T-helper 1 cell (primary cell): ENCODE measurements around the gene TMEM184B.
A peak's percentile ranks its signal among the peaks of the same experiment; 100 is the strongest.

Experiments
- DNase-seq, 5 donors: peaks; one replicate each; pipeline ENCODE4 v3.0.0-alpha.2; 2012 to 2020

Gene TMEM184B

DNA sequence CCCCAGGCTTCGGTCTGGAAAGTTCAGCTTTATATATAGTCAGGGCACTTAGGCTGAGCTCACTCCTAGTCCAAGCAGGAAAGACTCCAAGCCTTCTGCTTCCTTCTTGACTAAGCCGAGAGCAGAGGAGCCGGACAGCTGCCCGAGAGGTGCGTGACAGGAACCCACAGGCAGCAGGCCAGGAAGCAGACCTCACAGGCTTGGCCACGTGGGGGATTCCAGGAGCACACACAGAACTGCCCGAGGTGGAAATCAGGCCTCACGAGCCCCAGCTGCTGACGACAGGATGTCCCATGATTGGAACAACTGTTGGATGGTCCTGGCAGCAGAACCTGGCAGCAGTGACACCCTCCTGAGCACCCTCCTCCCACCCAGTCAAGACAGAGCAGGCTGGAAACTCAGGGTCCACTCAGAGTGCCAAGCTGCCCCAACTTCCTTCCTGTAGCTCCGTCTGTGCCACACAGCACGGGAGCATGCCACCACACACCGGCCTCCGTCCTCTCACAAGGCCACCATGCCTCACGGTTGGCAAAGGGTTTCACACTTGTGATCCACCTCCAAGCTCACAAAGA is 96.6 kb downstream of the TMEM184B start:
- peak in 1 of 5 donors; percentile 55 for DNase-seq

DNA sequence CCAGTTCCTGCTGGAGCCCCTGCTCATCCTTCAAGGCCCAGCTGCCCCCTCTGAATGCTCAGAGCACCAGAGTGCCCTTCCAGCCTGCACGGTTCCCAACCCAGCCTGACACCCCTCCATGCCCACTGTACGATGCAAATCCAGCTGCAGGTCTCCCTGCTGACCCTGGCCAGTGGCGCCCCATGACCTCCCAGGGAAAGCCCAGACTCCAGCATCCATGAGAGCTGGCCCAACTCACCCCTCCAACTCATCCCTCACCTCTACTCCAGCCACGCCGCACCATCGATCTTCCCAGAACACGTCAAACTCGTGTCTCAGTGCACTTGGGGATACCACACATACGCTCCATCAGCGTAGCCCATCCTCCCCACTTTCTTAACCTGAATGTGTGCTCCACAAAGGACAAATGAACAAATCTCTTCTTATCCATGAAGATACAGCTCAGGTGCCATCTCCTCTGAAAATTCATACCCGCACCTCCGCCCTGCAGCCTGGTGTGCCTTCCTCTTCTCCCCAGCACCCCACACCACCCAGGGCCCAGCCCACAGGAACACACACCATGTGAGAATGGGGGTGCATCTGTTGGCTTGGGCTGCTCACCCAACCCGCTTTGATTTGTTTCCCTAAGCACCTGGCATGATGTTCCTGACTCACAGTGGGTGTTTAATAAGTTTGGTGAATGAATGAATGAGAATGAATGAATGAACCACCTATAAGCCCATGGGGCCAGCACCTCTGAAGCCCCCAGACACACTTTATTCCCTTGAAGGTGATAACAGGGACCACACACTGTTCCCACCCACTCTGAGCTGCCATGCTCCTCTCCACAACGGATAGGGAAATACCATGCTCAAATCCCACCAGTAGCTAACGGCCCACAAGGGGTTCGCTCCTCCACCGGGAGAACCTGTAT is 97.3 kb downstream of the TMEM184B start:
- DNase-seq, result no peak

DNA sequence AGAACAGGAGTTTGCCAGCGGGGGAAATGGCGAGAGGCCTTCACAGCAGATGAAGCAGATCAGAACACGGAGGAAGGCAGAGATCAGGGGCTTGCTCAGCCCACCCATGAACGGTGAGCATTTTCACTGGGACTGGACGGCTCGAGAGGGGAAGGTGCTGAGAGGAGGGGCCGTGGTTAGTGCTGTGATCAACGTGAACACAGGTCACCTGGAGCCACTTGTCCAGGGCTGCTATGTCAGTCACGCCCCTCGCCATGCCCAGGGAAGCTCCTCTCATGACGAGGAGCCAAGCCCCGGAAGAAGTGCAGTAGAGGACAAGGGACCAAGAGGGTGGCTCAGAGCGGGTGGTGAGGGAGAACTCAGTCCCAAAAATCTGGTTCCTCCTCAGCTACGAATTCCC is 98.2 kb downstream of the TMEM184B start:
- no peak for DNase-seq

DNA sequence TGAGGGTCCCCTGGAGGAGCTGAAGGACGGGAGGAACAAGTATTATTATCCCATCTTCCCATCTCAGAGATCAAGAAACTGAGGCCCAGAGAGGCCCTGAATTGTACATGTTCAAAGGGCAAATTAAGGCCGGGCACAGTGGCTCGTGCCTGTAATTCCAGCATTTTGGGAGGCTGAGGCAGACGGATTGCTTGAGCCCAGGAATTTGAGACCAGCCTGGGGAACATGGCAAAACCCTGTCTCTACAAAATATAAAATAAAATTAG is 99.2 kb downstream of the TMEM184B start:
- no peak for DNase-seq

DNA sequence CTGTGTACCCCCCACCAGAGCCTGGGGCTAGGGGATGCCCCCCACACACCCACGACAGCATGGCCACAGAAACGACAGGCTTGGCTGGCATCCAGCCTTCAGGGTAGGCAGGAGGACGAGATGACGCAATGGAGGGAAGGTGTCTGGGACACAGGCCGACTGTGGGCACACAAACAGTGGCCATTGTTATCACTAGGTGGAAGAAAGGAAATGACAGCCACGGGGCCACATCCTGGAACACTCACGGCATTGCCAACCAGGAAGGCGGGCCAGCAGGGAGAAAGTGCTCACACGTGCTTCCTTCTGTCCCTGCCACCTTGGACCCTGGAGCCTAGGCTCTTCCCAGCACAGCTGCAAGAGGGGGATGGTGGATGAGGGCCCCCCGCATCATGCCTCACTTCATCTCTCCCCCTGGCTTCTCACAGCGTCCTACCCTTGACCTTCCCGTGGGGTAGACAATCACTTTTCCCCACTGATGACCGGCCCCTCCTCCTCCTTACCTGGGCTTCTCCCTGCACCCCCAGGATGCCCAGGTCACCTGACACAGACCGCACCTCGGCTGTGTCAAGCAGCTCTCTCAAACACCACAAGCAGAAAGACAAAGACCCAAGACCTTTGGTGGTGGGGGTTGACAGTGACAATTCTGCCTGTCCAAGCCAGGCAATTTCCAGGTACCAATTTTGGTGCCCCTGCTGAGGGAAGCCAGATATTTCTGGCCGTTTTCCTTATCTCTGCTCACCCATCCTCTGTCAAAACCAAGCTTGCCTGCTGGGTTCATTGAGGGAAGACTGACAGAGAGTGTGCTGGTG is 99.8 kb downstream of the TMEM184B start:
- DNase-seq, result peak in 2 of 5 donors; percentile 30 to 46

DNA sequence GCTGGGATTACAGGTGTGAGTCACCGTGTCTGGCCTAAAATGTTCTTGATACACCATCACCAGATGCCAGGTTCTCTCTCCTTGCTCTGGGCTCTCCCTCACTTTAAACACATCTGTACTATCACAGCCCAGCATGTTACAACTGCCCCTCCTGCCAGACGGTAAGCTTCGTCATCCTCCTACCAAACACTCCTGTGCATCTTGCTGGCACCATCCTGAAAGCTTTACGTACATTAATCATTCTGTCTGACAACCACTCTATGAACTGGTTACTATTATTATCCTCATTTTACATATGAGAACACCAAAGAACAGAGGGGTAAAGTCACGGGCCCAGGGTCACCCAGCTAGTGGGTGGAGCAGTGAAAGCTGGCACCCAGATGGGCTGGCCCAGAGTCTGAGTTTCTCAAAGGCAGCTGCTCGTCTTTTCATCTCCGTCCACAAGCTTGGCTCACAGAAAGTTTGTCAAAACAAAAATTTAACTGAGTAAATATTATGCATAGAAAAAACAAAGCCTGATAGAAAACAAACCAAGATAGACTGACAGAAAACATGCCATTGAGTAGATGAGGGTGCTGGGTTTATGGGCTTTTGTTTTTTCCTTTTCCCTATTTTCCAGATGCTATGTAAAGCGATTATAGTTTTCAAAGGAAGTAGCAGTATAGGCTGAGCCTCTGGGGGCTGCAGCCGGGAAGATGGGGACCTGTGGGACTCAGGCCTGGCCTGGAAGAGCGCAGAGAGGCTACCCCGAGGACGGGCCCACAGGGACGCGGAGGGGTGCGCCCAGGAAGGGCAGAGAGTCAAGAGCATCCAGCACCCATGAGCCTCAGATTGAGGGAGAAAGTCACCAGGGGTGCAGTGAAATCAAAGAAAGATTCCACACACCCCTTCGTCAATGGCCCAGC is 100.6 kb downstream of the TMEM184B start:
- no peak for DNase-seq

DNA sequence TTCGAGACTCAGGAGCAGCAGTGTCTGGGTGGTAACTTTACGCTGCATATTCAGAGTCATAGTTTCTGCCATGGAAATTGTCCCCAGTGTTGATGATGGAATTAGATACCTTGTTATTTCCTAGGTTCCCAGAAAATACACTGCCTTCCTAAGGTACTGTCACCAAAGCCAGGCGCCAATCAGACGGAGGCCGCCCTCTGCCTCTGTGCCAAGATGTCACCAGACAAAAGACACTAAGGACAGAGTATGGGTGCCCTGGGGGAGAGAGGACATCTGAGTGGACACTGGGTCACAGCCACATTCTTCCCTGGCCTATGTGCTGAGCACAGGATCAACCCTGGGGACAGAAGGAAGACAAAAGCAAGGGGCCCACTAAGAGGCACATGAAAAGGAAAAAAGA is 102.3 kb downstream of the TMEM184B start:
- DNase-seq, result no peak
